Vagina (tissue), 2 donors: ENCODE data around the gene C7.

Experiments
- POLR2AphosphoS5 ChIP-seq, 2 donors: sonication (generic); formaldehyde crosslinking; IDR thresholded peaks; one replicate each; pipeline ENCODE4 v1.9.0; 2017; ENCODE audit warnings: antibody characterized with exemption in 2 of 2, mild to moderate bottlenecking in 2 of 2, low read depth in 1 of 2; ENCODE audit not compliant: insufficient read depth in 1 of 2
- TF ChIP-seq, protein P1 (sequence below), 3 experiments: fragments of 450-650 bp in 2 of 3; fragments of 200-600 bp in 1 of 3; sonication (generic) in 1 of 3; IDR thresholded peaks; one replicate each; pipeline ENCODE4 v1.5.1; 2017 to 2019; ENCODE audit warnings: antibody characterized with exemption in 3 of 3, mild to moderate bottlenecking in 2 of 3, moderate library complexity in 2 of 3

GRCh38 chr5:40957048-40957447, 47.8 kb downstream of the C7 start:
- TF ChIP-seq, protein P1, sequence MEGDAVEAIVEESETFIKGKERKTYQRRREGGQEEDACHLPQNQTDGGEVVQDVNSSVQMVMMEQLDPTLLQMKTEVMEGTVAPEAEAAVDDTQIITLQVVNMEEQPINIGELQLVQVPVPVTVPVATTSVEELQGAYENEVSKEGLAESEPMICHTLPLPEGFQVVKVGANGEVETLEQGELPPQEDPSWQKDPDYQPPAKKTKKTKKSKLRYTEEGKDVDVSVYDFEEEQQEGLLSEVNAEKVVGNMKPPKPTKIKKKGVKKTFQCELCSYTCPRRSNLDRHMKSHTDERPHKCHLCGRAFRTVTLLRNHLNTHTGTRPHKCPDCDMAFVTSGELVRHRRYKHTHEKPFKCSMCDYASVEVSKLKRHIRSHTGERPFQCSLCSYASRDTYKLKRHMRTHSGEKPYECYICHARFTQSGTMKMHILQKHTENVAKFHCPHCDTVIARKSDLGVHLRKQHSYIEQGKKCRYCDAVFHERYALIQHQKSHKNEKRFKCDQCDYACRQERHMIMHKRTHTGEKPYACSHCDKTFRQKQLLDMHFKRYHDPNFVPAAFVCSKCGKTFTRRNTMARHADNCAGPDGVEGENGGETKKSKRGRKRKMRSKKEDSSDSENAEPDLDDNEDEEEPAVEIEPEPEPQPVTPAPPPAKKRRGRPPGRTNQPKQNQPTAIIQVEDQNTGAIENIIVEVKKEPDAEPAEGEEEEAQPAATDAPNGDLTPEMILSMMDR (IDR thresholded peaks at IDR 0.05): no peak
- no peak for TF ChIP-seq POLR2AphosphoS5 (IDR thresholded peaks at IDR 0.05; ENCODE audit: insufficient read depth in 1 of 2, low read depth in 1 of 2)
